IMR-90 (cell line): Measurements from ENCODE around the gene TMEM17. TPM values are rescaled to one million over a fixed set of nuclear protein-coding genes. Genes with fewer than 3 reads are reported as not detected.
A peak's percentile ranks its signal among the peaks of the same experiment; 100 is the strongest.

Experiments used
- ATAC-seq: fragments of 200-7000 bp; cut with Tn5 transposase; 2 replicates; pipeline ENCODE4 v1.9.1; 2020; ENCODE audit warnings: low read depth, mild to moderate bottlenecking, moderate library complexity
- BruUV-seq: library from RNA; stranded (reverse); fragments of 400-500 nt; replicated peaks from 2 replicates; lab custom pipeline; 2021; lab: Mats Ljungman, UMichigan
- CTCF ChIA-PET: fragments of 300-600 bp; formaldehyde crosslinking; extraction: SDS; loops from one replicate; lab custom pipeline; 2021; ENCODE audit warnings: antibody characterized with exemption; lab: Yijun Ruan, JAX
- POLR2A ChIA-PET: fragments of 300-600 bp; sonication (Branson Sonifier 250); formaldehyde crosslinking; loops from one replicate; lab custom pipeline; 2022; ENCODE audit warnings: antibody characterized with exemption; ENCODE audit not compliant: unreplicated experiment; lab: Charles Lee
- DNase-seq: peaks from one replicate; pipeline ENCODE4 v3.0.0; 2013
- H2AFZ ChIP-seq: replicated peaks from 2 replicates; pipeline ENCODE3; 2013; ENCODE audit warnings: low read length, mild to moderate bottlenecking; ENCODE audit not compliant: poor library complexity
- H2AK5ac ChIP-seq: 2 replicates; pipeline ENCODE4 v1.6.1; 2013; ENCODE audit warnings: low read depth, low read length, inconsistent platforms
- H2AK9ac ChIP-seq: replicated peaks from 2 replicates; pipeline ENCODE3; 2013; ENCODE audit warnings: mild to moderate bottlenecking, low read depth, low read length, moderate library complexity; ENCODE audit not compliant: poor library complexity
- H2BK120ac ChIP-seq: 2 replicates; pipeline ENCODE4 v1.6.1; 2013; ENCODE audit warnings: low read depth, low read length, inconsistent platforms
- H2BK15ac ChIP-seq: 3 replicates; pipeline ENCODE4 v1.6.1; 2013; ENCODE audit warnings: low read depth, low read length, inconsistent platforms
- H2BK20ac ChIP-seq: 2 replicates; pipeline ENCODE4 v1.6.1; 2013; ENCODE audit warnings: low read depth, mild to moderate bottlenecking, inconsistent platforms, low read length, moderate library complexity
- H2BK5ac ChIP-seq: 2 replicates; pipeline ENCODE4 v1.6.1; 2013; ENCODE audit warnings: mild to moderate bottlenecking, low read depth, low read length, inconsistent platforms; ENCODE audit not compliant: poor library complexity, severe bottlenecking
- H3K14ac ChIP-seq: replicated peaks from 2 replicates; pipeline ENCODE4 v1.6.1; 2013; ENCODE audit warnings: low read depth, low read length, inconsistent platforms
- H3K18ac ChIP-seq: 2 replicates; pipeline ENCODE4 v1.6.1; 2013; ENCODE audit warnings: low read depth, low read length, control low read depth
- H3K23ac ChIP-seq: 2 replicates; pipeline ENCODE4 v1.6.1; 2013; ENCODE audit warnings: low read depth, low read length, inconsistent platforms
- H3K27ac ChIP-seq: 2 replicates; pipeline ENCODE4 v1.5.1; 2013; ENCODE audit warnings: mild to moderate bottlenecking, control low read depth, low read length; ENCODE audit not compliant: insufficient read depth
- H3K27me3 ChIP-seq: 2 replicates; pipeline ENCODE4 v1.6.1; 2013; ENCODE audit warnings: low read length; ENCODE audit not compliant: control insufficient read depth, insufficient read depth
- H3K36me3 ChIP-seq: 2 replicates; pipeline ENCODE4 v1.6.1; 2013; ENCODE audit warnings: low read length, mixed read lengths; ENCODE audit not compliant: control insufficient read depth, insufficient read depth
- H3K4ac ChIP-seq: 2 replicates; pipeline ENCODE4 v1.6.1; 2013; ENCODE audit warnings: low read depth, low read length, inconsistent platforms
- H3K4me1 ChIP-seq: 2 replicates; pipeline ENCODE4 v1.6.1; 2013; ENCODE audit warnings: low read length, mixed read lengths; ENCODE audit not compliant: control insufficient read depth, insufficient read depth
- H3K4me2 ChIP-seq: 2 replicates; pipeline ENCODE4 v1.6.1; 2013; ENCODE audit warnings: low read depth, mild to moderate bottlenecking, control low read depth, low read length, moderate library complexity
- H3K4me3 ChIP-seq: 2 replicates; pipeline ENCODE4 v1.5.1; 2013; ENCODE audit warnings: low read depth, mild to moderate bottlenecking, control low read depth, low read length, moderate library complexity; ENCODE audit not compliant: insufficient read depth
- H3K56ac ChIP-seq: 2 replicates; pipeline ENCODE4 v1.6.1; 2013; ENCODE audit warnings: low read length, inconsistent platforms; ENCODE audit not compliant: insufficient read depth; ENCODE audit errors: extremely low read depth
- H3K79me1 ChIP-seq, 2 experiments: 2 replicates each; pipeline ENCODE4 v1.6.1; 2013; ENCODE audit warnings: low read length in 2 of 2, inconsistent platforms in 1 of 2, low read depth in 1 of 2
- H3K9ac ChIP-seq: 2 replicates; pipeline ENCODE4 v1.6.1; 2013; ENCODE audit warnings: low read depth, low read length, control low read depth
- H3K9me1 ChIP-seq: 2 replicates; pipeline ENCODE4 v1.6.1; 2013; ENCODE audit warnings: low read length, inconsistent platforms; ENCODE audit not compliant: insufficient read depth
- H3K9me3 ChIP-seq: 2 replicates; pipeline ENCODE4 v1.6.1; 2013; ENCODE audit warnings: low read length; ENCODE audit not compliant: control insufficient read depth, insufficient read depth
- H4K20me1 ChIP-seq: 2 replicates; pipeline ENCODE4 v1.6.1; 2013; ENCODE audit warnings: low read length, inconsistent platforms; ENCODE audit not compliant: insufficient read depth
- H4K5ac ChIP-seq: 2 replicates; pipeline ENCODE4 v1.6.1; 2013; ENCODE audit warnings: mild to moderate bottlenecking, low read depth, low read length, control low read depth
- H4K8ac ChIP-seq, 2 experiments: 2 replicates each; pipeline ENCODE4 v1.6.1; 2013; ENCODE audit warnings: low read depth in 2 of 2, low read length in 2 of 2, control low read depth in 1 of 2, inconsistent platforms in 1 of 2
- H4K91ac ChIP-seq: 2 replicates; pipeline ENCODE4 v1.6.1; 2013; ENCODE audit warnings: low read depth, low read length, inconsistent platforms; ENCODE audit not compliant: insufficient read depth
- BHLHE40 ChIP-seq: fragments of 150-350 bp; IDR thresholded peaks from 2 replicates; pipeline ENCODE4 v1.6.1; 2016; ENCODE audit warnings: mild to moderate bottlenecking, low read depth, low read length
- CEBPB ChIP-seq: IDR thresholded peaks from 2 replicates; pipeline ENCODE4 v1.6.1; 2012; ENCODE audit warnings: low read depth, low read length, improper control_type of control experiment
- MAFK ChIP-seq: IDR thresholded peaks from 2 replicates; pipeline ENCODE4 v1.6.1; 2012; ENCODE audit warnings: low read depth, low read length, improper control_type of control experiment
- MAZ ChIP-seq: IDR thresholded peaks from 2 replicates; pipeline ENCODE4 v1.6.1; 2012; ENCODE audit warnings: low read depth, mild to moderate bottlenecking, low read length, improper control_type of control experiment, moderate library complexity, borderline replicate concordance
- MXI1 ChIP-seq: IDR thresholded peaks from 2 replicates; pipeline ENCODE4 v1.6.1; 2012; ENCODE audit warnings: low read depth, mild to moderate bottlenecking, low read length, moderate library complexity, borderline replicate concordance
- NFE2L2 ChIP-seq: fragments of 150-350 bp; IDR thresholded peaks from 2 replicates; pipeline ENCODE4 v1.6.1; 2016; ENCODE audit warnings: low read depth, mild to moderate bottlenecking, low read length
- POLR2A ChIP-seq: IDR thresholded peaks from 2 replicates; pipeline ENCODE4 v1.6.1; 2012; ENCODE audit warnings: mild to moderate bottlenecking, low read depth, low read length
- RAD21 ChIP-seq: IDR thresholded peaks from 2 replicates; pipeline ENCODE4 v1.6.1; 2012; ENCODE audit warnings: low read length, improper control_type of control experiment
- RCOR1 ChIP-seq: IDR thresholded peaks from 2 replicates; pipeline ENCODE4 v1.6.1; 2012; ENCODE audit warnings: mild to moderate bottlenecking, low read length, improper control_type of control experiment; ENCODE audit not compliant: insufficient replicate concordance
- WGBS, 2 experiments: methylation state at CpG; one replicate each; pipeline versions ENCODE4 v1.1.5 to v1.1.7; 2013; ENCODE audit warnings: missing lambda C conversion rate in 2 of 2; ENCODE audit not compliant: insufficient read length in 1 of 2; ENCODE audit errors: extremely low coverage in 2 of 2; 5-methylcytosine and 5-hydroxymethylcytosine counted together
- dilution Hi-C: fragments of 300-500 bp; cut with HindIII; formaldehyde crosslinking; loops from one replicate; pipeline ENCODE4 v1.14.3; 2018; ENCODE audit warnings: low sequenced_read_pairs; ENCODE audit not compliant: unreplicated experiment
- in situ Hi-C: fragments of 300-500 bp; cut with MboI; formaldehyde crosslinking; loops from 3 replicates; pipeline ENCODE4 v1.14.3; 2019; ENCODE audit warnings: low sequenced_read_pairs, inconsistent platforms, mixed read lengths
- intact Hi-C: fragments of 100-400 bp; cut with micrococcal nuclease; formaldehyde crosslinking; loops from 2 replicates; pipeline ENCODE4 v1.10.0; 2022
- polyA plus RNA-seq, 3 experiments: library from polyadenylated mRNA; depleted of rRNA; stranded (reverse); fragments of >200 nt; gene quantifications; 2 replicates each; pipeline ENCODE4 v1.2.3, GENCODE V29; 2012; ENCODE audit warnings: low replicate concordance in 1 of 3
- total RNA-seq: library from RNA; depleted of rRNA; stranded (reverse); fragments of >200 nt; gene quantifications from 2 replicates; pipeline ENCODE4 v1.2.3, GENCODE V29; 2012
- TF ChIP-seq, protein P1 (sequence below): fragments of 150-350 bp; IDR thresholded peaks from 2 replicates; pipeline ENCODE4 v1.6.1; 2016; ENCODE audit warnings: low read depth, mild to moderate bottlenecking, low read length, moderate library complexity, borderline replicate concordance
- TF ChIP-seq, protein P2 (sequence below): conservative IDR thresholded peaks from 2 replicates; pipeline ENCODE4 v1.5.1; 2012; ENCODE audit warnings: mild to moderate bottlenecking, low read depth, low read length, improper control_type of control experiment
- TF ChIP-seq, protein P3 (sequence below): fragments of 150-350 bp; IDR thresholded peaks from 2 replicates; pipeline ENCODE4 v1.6.1; 2017; ENCODE audit warnings: mild to moderate bottlenecking, antibody characterized with exemption, low read length, low read depth

Gene TMEM17
- total and polyA plus RNA-seq, 2 of the 4 experiments (the other 2 are of a cell fraction), result 1.3 to 1.8 TPM

DNA sequence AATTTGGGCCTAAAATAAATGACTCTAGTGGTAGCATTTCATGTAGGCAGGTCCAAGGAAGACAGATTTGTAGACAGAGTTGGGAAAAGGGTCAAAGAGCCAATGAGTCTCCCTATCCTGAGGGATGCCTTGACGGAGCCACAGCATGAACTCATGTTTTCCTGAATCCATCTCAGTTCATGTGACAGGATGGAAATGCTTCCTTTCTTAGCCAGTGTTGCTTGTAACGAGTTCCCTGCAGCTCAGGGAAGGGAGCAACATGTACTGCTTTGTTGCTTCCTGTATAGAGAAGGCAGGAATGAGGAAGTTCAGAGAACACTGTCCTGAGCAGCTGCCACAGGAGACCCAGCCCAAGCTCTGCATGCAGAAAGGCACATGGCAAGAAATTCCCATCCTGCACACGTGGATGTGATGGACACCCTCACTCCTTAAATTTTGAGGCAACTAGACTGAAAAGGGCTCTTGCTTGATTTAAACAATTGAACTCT lies 27.9 kb downstream of the TMEM17 start:
- peak overlapping the region; percentile 83 for H4K5ac ChIP-seq
- ChIA-PET POLR2A (interaction anchor here (0.6 kb wide), 1 partner anchor 515 kb away, joined by 3 read pairs; no protein-coding TSS in a partner anchor), CTCF (interaction anchor here (1.1 to 1.3 kb wide), 3 partner anchors 10 to 22 kb away, joined by 3 to 4 read pairs (median 3); no protein-coding TSS in a partner anchor)
- H2BK20ac ChIP-seq, result peak overlapping the region; percentile 9; the same call in 1 of the 2 replicates
- no peak overlapping the region for H3K23ac ChIP-seq
- peak overlapping the region; percentile 16; the same call in 1 of the 3 replicates for H2BK15ac ChIP-seq
- H3K9ac ChIP-seq, result no peak overlapping the region
- BruUV-seq, result no TSS peak
- in situ Hi-C loops, result no loop called here
- no peak overlapping the region for H3K27ac ChIP-seq
- WGBS, 2 experiments, result 80% methylated on average over 2 of the region's 3 CpGs; no CpG with 5 or more reads in 1 of the 2 experiments
- H3K36me3 ChIP-seq, result no peaks in the 10 kb centered on the region
- no peak overlapping the region for H3K4me3 ChIP-seq
- H3K56ac ChIP-seq, result no peak overlapping the region
- H3K18ac ChIP-seq, result peak overlapping the region; percentile 72; the same call in 1 of the 2 replicates
- no peaks in the 10 kb centered on the region for H3K9me3 ChIP-seq
- no peak for TF ChIP-seq RCOR1
- TF ChIP-seq BHLHE40, result no peak
- TF ChIP-seq CEBPB, result no peak
- no peak for TF ChIP-seq RAD21
- no peak for TF ChIP-seq MXI1
- TF ChIP-seq MAZ, result no peak
- TF ChIP-seq NFE2L2, result no peak
- no peak for TF ChIP-seq POLR2A
- TF ChIP-seq, protein P1, sequence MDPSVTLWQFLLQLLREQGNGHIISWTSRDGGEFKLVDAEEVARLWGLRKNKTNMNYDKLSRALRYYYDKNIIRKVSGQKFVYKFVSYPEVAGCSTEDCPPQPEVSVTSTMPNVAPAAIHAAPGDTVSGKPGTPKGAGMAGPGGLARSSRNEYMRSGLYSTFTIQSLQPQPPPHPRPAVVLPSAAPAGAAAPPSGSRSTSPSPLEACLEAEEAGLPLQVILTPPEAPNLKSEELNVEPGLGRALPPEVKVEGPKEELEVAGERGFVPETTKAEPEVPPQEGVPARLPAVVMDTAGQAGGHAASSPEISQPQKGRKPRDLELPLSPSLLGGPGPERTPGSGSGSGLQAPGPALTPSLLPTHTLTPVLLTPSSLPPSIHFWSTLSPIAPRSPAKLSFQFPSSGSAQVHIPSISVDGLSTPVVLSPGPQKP, result no peak
- TF ChIP-seq, protein P2, sequence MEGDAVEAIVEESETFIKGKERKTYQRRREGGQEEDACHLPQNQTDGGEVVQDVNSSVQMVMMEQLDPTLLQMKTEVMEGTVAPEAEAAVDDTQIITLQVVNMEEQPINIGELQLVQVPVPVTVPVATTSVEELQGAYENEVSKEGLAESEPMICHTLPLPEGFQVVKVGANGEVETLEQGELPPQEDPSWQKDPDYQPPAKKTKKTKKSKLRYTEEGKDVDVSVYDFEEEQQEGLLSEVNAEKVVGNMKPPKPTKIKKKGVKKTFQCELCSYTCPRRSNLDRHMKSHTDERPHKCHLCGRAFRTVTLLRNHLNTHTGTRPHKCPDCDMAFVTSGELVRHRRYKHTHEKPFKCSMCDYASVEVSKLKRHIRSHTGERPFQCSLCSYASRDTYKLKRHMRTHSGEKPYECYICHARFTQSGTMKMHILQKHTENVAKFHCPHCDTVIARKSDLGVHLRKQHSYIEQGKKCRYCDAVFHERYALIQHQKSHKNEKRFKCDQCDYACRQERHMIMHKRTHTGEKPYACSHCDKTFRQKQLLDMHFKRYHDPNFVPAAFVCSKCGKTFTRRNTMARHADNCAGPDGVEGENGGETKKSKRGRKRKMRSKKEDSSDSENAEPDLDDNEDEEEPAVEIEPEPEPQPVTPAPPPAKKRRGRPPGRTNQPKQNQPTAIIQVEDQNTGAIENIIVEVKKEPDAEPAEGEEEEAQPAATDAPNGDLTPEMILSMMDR, result no peak
- TF ChIP-seq MAFK, result no peak
- TF ChIP-seq, protein P3, sequence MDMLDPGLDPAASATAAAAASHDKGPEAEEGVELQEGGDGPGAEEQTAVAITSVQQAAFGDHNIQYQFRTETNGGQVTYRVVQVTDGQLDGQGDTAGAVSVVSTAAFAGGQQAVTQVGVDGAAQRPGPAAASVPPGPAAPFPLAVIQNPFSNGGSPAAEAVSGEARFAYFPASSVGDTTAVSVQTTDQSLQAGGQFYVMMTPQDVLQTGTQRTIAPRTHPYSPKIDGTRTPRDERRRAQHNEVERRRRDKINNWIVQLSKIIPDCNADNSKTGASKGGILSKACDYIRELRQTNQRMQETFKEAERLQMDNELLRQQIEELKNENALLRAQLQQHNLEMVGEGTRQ, result no peak
- H2AK9ac ChIP-seq, result peak overlapping the region; percentile 43
- H3K4me2 ChIP-seq, result no peak overlapping the region
- H3K4me1 ChIP-seq, result peaks cover 9% of the 10 kb centered on the region
- no peak overlapping the region for H2BK5ac ChIP-seq
- peak; percentile 24 for DNase-seq
- H3K79me1 ChIP-seq, result no peaks in the 10 kb centered on the region
- peak; percentile 67; the same call in 1 of the 2 replicates for ATAC-seq
- H2AFZ ChIP-seq, result peak overlapping the region; percentile 88
- H4K91ac ChIP-seq, result peak overlapping the region; percentile 4; the same call in 1 of the 2 replicates
- dilution Hi-C loops, result no loop called here
- intact Hi-C loops, result no loop called here
- peak overlapping the region; percentile 63 for H3K4ac ChIP-seq
- peak overlapping the region; percentile 29 to 88; a peak in 3 of 4 replicates for H4K8ac ChIP-seq
- no peaks in the 10 kb centered on the region for H4K20me1 ChIP-seq
- peak overlapping the region; percentile 12; the same call in 1 of the 2 replicates for H3K14ac ChIP-seq
- H3K27me3 ChIP-seq, result no peaks in the 10 kb centered on the region
- H2AK5ac ChIP-seq, result no peak overlapping the region
- H2BK120ac ChIP-seq, result peak overlapping the region; percentile 46; the same call in 1 of the 2 replicates
- no peaks in the 10 kb centered on the region for H3K9me1 ChIP-seq
